HepG2 (cell line): Measurements from ENCODE around the gene KLHL17.

Source experiments
- GABPA ChIP-seq, 2 experiments: IDR thresholded peaks; 2 replicates each; pipeline ENCODE4 v1.6.1; 2011 to 2016; ENCODE audit warnings: low read depth in 2 of 2, low read length in 1 of 2, missing biosample characterization in 1 of 2, missing genetic modification characterization in 1 of 2
- U2AF1 ChIP-seq: fragments of 200-400 bp; formaldehyde crosslinking; optimal IDR thresholded peaks from 2 replicates; pipeline ENCODE3; 2017; ENCODE audit warnings: mild to moderate bottlenecking, low read depth, low read length
- TF ChIP-seq, protein P1 (sequence below): sonication (generic); formaldehyde crosslinking; IDR thresholded peaks from 2 replicates; pipeline ENCODE4 v1.9.0; 2021; ENCODE audit warnings: missing genetic modification reagents, borderline replicate concordance
- TF ChIP-seq, protein P2 (sequence below): sonication (generic); formaldehyde crosslinking; IDR thresholded peaks from 2 replicates; pipeline ENCODE4 v1.4.0; 2020; ENCODE audit warnings: missing genetic modification reagents

DNA sequence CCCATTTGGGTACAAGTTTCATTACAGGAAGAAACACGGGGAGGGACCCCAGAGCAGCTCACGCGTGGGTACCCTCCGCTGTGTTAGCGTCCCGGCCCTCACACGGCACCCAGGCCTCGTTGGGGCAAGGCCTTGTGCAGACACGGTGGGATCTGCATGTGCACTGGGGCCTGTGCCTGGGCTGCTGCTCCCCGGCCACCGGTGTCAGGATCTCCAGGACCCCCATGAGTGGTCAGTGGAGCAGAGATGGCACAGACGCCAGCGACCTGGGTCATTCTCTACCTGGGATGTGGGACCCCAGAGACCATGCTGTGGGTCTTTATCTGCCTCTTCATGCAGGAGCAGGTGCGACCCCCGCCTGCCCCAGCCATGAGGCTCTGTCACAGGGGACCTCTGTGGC lies 42.0 kb upstream of the KLHL17 start:
- TF ChIP-seq U2AF1 (no peak), GABPA (IDR thresholded peaks at IDR 0.05; ENCODE audit: low read depth, low read length) (no peak), GABPA (CRISPR knock-in tag; IDR thresholded peaks at IDR 0.05; ENCODE audit: low read depth) (no peak)
- TF ChIP-seq, protein P1, sequence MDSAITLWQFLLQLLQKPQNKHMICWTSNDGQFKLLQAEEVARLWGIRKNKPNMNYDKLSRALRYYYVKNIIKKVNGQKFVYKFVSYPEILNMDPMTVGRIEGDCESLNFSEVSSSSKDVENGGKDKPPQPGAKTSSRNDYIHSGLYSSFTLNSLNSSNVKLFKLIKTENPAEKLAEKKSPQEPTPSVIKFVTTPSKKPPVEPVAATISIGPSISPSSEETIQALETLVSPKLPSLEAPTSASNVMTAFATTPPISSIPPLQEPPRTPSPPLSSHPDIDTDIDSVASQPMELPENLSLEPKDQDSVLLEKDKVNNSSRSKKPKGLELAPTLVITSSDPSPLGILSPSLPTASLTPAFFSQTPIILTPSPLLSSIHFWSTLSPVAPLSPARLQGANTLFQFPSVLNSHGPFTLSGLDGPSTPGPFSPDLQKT (CRISPR knock-in tag) = no peak
- TF ChIP-seq, protein P2, sequence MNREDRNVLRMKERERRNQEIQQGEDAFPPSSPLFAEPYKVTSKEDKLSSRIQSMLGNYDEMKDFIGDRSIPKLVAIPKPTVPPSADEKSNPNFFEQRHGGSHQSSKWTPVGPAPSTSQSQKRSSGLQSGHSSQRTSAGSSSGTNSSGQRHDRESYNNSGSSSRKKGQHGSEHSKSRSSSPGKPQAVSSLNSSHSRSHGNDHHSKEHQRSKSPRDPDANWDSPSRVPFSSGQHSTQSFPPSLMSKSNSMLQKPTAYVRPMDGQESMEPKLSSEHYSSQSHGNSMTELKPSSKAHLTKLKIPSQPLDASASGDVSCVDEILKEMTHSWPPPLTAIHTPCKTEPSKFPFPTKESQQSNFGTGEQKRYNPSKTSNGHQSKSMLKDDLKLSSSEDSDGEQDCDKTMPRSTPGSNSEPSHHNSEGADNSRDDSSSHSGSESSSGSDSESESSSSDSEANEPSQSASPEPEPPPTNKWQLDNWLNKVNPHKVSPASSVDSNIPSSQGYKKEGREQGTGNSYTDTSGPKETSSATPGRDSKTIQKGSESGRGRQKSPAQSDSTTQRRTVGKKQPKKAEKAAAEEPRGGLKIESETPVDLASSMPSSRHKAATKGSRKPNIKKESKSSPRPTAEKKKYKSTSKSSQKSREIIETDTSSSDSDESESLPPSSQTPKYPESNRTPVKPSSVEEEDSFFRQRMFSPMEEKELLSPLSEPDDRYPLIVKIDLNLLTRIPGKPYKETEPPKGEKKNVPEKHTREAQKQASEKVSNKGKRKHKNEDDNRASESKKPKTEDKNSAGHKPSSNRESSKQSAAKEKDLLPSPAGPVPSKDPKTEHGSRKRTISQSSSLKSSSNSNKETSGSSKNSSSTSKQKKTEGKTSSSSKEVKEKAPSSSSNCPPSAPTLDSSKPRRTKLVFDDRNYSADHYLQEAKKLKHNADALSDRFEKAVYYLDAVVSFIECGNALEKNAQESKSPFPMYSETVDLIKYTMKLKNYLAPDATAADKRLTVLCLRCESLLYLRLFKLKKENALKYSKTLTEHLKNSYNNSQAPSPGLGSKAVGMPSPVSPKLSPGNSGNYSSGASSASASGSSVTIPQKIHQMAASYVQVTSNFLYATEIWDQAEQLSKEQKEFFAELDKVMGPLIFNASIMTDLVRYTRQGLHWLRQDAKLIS (CRISPR knock-in tag) = no peak
